NOMO-1 treated with DMSO at 0.1 percent for 48 hours (cell line): Measurements from ENCODE around the gene PTPRH.

Experiments used
- DNase-seq: peaks from one replicate; lab custom pipeline; 2025; ENCODE audit not compliant: unreplicated experiment; lab: John Stamatoyannopoulos, UW

PTPRH gene

GRCh38 chr19:55208880-55209692 lies at the start of gene PTPRH:
Gene PTPRH (minus strand): TSS chr19:55209501. CDS start chr19:55209433, 68 bp downstream.
- DNase-seq: peak; percentile 54

GRCh38 chr19:55258476-55258827 lies 49.2 kb upstream of the PTPRH start:
- no peak for DNase-seq

GRCh38 chr19:55257461-55258420 lies 48.4 kb upstream of the PTPRH start:
- DNase-seq: peak; percentile 15

GRCh38 chr19:55256562-55257460 lies 47.5 kb upstream of the PTPRH start:
- no peak for DNase-seq

GRCh38 chr19:55255618-55256423 lies 46.5 kb upstream of the PTPRH start:
- peak; percentile 46 for DNase-seq

- DNase-seq: peak; percentile 27
Measured at GRCh38 chr19:55254625-55254977, 45.3 kb upstream of the PTPRH start.

- peak; percentile 97 for DNase-seq
Measured at GRCh38 chr19:55253842-55254624, 44.7 kb upstream of the PTPRH start.

GRCh38 chr19:55252760-55253663 lies 43.7 kb upstream of the PTPRH start:
- no peak for DNase-seq

GRCh38 chr19:55251341-55252081 lies 42.2 kb upstream of the PTPRH start:
- no peak for DNase-seq

- no peak for DNase-seq
Measured at GRCh38 chr19:55250262-55251036, 41.1 kb upstream of the PTPRH start.

GRCh38 chr19:55249841-55250240 lies 40.5 kb upstream of the PTPRH start:
- DNase-seq: no peak

GRCh38 chr19:55248704-55249103 lies 39.4 kb upstream of the PTPRH start:
- DNase-seq: no peak

GRCh38 chr19:55248166-55248675 lies 38.9 kb upstream of the PTPRH start:
- no peak for DNase-seq

- no peak for DNase-seq
Measured at GRCh38 chr19:55247621-55248099, 38.4 kb upstream of the PTPRH start.

GRCh38 chr19:55246462-55247451 lies 37.5 kb upstream of the PTPRH start:
- DNase-seq: no peak
